Activated CD8-positive, alpha-beta memory T cell treated with anti-CD3 and anti-CD28 coated beads, Interleukin-2, amount 50 U/mL, for 48 hours (primary cell): Measurements from ENCODE around the gene NECAP2.
"Not testable (repeated sequence)": the region's sequence is repeated elsewhere in the genome, so short reads cannot be mapped to it uniquely, and the experiment has no call there.

ENCODE experiments used
- DNase-seq: peaks from one replicate; pipeline ENCODE4 v3.0.0-alpha.2; 2020

Gene NECAP2

DNA sequence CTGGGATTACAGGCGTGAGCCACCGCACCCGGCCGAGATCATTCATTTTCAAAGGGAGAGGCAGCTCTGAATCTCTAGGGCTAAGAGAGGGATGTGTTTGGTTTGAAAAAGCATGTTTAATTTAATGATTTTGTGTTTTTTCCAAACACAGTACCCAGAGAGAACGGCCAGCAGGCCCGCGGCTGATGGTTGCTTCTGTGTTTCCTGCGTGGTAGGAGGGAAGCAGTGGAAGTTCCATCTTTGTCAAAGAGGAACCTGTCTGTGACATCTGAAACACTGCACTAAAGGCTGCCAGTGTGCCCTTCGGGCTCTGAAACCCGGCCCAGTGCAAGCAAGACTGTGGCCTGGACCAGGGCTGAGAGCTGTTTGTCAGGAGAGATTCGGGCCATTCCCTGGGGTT lies 59.9 kb downstream of the NECAP2 start:
- not testable (repeated sequence) for DNase-seq

DNA sequence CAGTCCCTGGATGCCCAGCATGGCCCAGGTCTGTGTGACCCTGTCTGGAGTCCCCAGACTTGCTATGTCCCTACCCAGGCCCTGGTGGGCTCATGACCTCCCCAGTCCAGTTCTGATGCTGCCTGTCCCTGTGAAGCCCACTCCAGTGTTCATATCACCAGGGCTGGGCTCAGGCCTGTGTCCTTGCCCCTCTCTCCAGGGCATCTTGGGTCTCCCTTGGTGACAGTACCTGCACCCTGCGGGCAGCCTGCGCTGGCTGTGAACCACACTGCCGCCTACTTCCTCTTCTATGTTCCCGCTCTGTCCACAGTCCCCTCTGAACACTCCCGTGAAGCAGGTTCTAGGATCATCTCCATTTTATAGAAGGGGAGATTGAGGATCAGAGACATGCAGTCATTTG lies 60.5 kb downstream of the NECAP2 start:
- DNase-seq: not testable (repeated sequence)

DNA sequence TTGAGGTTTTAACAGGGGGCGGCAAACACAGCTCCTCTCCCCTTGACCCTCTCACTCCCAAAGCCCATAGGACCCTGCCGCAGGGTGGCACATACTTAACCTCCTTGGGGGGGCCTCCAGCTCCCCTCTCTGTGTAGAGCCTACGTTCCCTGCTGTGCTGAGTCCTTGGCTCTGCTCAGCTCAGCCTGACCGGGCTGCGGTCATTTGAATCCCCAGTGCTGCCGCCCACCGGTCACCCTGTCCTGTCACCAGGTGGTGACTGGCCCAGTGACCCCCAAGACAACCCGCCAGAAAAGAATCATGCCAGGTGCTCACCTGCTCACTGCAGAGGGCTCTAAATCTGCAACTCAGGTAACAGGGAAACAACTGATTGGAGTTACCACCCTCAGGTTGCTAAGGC lies 60.9 kb downstream of the NECAP2 start:
- DNase-seq: not testable (repeated sequence)

DNA sequence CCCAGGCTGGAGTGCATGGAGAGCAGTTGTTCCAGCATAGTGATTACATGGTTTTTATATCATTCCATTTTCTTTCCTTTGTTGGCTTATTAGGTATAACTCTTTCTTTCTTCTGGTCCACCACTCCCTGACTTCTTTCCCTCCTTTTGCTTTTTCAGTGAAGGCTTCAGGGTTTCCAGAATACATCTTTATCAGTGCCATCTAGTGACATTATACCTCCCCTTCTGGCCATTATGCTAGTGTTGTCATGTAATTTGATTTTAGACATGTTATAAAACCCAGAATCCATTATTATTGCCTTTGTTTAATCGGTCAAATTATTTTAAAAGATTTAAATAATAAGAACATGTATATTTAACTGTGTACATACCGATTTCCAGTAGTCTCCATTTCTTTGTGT lies 63.0 kb downstream of the NECAP2 start:
- DNase-seq: no peak

DNA sequence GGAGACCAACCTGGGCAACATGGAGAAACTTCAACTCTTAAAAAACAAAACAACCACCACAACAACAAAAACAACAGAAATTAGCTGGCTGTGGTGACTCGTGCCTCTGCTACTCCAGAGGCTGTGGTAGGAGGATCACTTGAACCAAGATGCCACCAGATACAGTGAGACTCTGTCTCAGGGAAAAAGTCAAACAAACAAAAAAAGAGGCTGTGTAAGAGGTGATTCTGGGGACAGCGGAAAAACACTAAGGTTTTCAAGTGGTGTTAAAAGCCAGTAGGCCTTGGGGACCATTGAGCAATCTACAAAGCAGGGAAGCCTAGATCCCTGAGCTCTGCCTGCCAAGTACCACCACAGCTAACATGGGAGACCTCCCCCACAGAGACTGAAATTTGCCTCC lies 65.3 kb downstream of the NECAP2 start:
- not testable (repeated sequence) for DNase-seq

DNA sequence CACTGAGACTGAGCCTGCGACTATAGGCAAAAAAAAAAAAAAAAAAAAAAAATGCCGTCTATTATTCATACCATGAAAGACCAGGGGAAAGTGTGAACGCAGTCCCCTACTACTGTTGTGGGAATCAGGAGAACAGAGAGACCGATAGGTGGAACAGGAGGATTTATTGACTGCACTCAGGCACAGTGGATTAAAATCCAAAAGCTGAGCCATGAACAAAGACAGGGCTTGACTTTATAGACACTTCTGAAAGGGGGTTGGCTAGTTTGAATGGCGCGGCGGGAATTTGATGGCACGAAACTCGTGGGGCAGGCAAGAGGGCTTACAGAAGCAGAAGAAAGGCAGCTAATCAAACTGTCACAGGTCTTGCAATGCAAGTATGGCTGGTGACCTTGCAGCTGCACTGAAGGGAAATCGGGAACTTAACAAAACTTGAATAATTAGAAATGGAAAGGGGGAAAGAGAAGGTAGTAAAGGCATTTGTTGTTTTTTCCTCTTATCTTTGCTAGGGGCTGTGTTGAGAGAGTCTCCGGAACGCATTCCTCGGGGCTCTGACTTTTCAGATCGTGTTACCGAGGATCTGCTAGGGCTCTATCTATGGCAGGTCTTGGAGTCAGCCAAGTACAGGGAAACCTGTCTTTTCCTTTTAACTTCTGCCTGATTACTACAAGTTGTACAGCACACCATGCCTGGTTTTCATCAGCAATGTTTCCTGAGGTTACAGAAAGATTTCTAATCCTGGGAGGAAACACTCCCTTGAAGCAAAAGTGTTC lies 66.0 kb downstream of the NECAP2 start:
- DNase-seq: not testable (repeated sequence)

DNA sequence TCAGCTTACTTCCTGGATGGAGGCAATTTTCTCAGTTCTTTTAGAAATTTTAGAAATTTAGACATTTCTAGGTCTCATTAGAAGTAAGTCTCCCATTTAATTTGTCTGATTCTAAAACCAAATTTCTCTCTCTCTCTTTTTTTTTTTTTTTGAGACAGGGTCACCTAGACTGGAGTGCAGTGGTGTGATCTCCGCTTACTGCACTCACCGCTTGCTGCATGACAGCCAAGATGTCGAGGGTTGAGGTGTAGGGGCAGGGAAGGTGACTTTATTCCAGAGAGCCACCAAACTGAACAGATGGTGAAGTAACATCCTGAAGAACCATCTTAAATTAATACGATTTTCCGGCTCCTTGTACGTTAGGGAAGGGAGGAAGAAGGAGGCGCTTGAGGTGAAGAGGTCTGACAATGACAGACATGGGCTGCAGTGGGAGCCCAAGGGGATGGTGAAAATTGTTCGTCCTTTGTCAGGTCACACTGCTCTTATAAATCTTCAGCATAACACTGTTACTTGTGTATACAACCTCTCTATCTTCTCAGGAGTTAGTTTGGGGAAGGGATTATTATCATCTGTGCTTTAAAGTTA lies 68.4 kb downstream of the NECAP2 start:
- not testable (repeated sequence) for DNase-seq
